Mesenchymal stem cell (in vitro differentiated cells and primary cell): ENCODE data around the gene NOTUM.

Experiments used
- DNase-seq: peaks from one replicate; pipeline ENCODE4 v3.0.0-alpha.2; 2013
- H2AFZ ChIP-seq: one replicate; pipeline ENCODE4 v1.6.1; 2013; ENCODE audit warnings: low read depth, mild to moderate bottlenecking, control low read depth, inconsistent platforms, low read length, moderate library complexity
- H2AK5ac ChIP-seq: 2 replicates; pipeline ENCODE4 v1.6.1; 2013; ENCODE audit warnings: low read length, moderate library complexity, mild to moderate bottlenecking, inconsistent platforms; ENCODE audit not compliant: severe bottlenecking
- H2BK120ac ChIP-seq: one replicate; pipeline ENCODE4 v1.6.1; 2013; ENCODE audit warnings: low read depth, mild to moderate bottlenecking, inconsistent platforms, low read length, moderate library complexity
- H2BK12ac ChIP-seq, 2 experiments: one replicate each; pipeline ENCODE4 v1.6.1; 2013; ENCODE audit warnings: inconsistent platforms in 2 of 2, low read length in 2 of 2, mild to moderate bottlenecking in 2 of 2, moderate library complexity in 2 of 2, control low read depth in 1 of 2
- H2BK15ac ChIP-seq: one replicate; pipeline ENCODE4 v1.6.1; 2013; ENCODE audit warnings: mild to moderate bottlenecking, low read depth, inconsistent platforms; ENCODE audit not compliant: poor library complexity, severe bottlenecking
- H2BK5ac ChIP-seq: 2 replicates; pipeline ENCODE4 v1.6.1; 2013; ENCODE audit warnings: low read depth, mild to moderate bottlenecking, low read length, control low read depth, inconsistent platforms; ENCODE audit not compliant: poor library complexity, severe bottlenecking
- H3K14ac ChIP-seq, 2 experiments: one replicate each; pipeline ENCODE4 v1.6.1; 2013; ENCODE audit warnings: inconsistent platforms in 2 of 2, low read length in 2 of 2, control low read depth in 1 of 2, mild to moderate bottlenecking in 1 of 2, moderate library complexity in 1 of 2
- H3K18ac ChIP-seq, 2 experiments: one replicate each; pipeline ENCODE4 v1.6.1; 2013; ENCODE audit warnings: inconsistent platforms in 2 of 2, low read length in 2 of 2, control low read depth in 1 of 2, low read depth in 1 of 2, mild to moderate bottlenecking in 1 of 2
- H3K23ac ChIP-seq, 2 experiments: one replicate each; pipeline ENCODE4 v1.6.1; 2013; ENCODE audit warnings: inconsistent platforms in 2 of 2, low read length in 2 of 2, mild to moderate bottlenecking in 2 of 2, moderate library complexity in 2 of 2, control low read depth in 1 of 2
- H3K27ac ChIP-seq: 2 replicates; pipeline ENCODE4 v1.5.1; 2013; ENCODE audit warnings: mild to moderate bottlenecking, moderate library complexity, low read length, control low read depth, inconsistent platforms; ENCODE audit not compliant: poor library complexity, severe bottlenecking
- H3K27me3 ChIP-seq, 2 experiments: 2 replicates each; pipeline versions ENCODE4 v1.6.1 to v1.7.0; 2013; ENCODE audit warnings: low read length in 2 of 2, mild to moderate bottlenecking in 2 of 2, moderate library complexity in 2 of 2, control low read depth in 1 of 2, inconsistent platforms in 1 of 2; ENCODE audit not compliant: control insufficient read depth in 1 of 2, insufficient read depth in 1 of 2
- H3K36me3 ChIP-seq, 2 experiments: 2 replicates each; pipeline versions ENCODE4 v1.6.1 to v1.7.0; 2013; ENCODE audit warnings: low read length in 2 of 2, control low read depth in 1 of 2, inconsistent platforms in 1 of 2, low read depth in 1 of 2, mild to moderate bottlenecking in 1 of 2; ENCODE audit not compliant: insufficient read depth in 2 of 2, control insufficient read depth in 1 of 2
- H3K4ac ChIP-seq, 2 experiments: one replicate each; pipeline ENCODE4 v1.6.1; 2013; ENCODE audit warnings: inconsistent platforms in 2 of 2, low read length in 2 of 2, mild to moderate bottlenecking in 2 of 2, moderate library complexity in 2 of 2, control low read depth in 1 of 2, low read depth in 1 of 2
- H3K4me1 ChIP-seq: 2 replicates; pipeline ENCODE4 v1.6.1; 2013; ENCODE audit warnings: low read depth, low read length, control low read depth; ENCODE audit not compliant: control insufficient read depth, insufficient read depth
- H3K4me2 ChIP-seq: 2 replicates; pipeline ENCODE4 v1.6.1; 2013; ENCODE audit warnings: low read length, mild to moderate bottlenecking, inconsistent platforms; ENCODE audit not compliant: poor library complexity, severe bottlenecking
- H3K4me3 ChIP-seq, 2 experiments: 2 replicates each; pipeline versions ENCODE4 v1.5.1 to v1.7.0; 2013; ENCODE audit warnings: low read length in 2 of 2, mild to moderate bottlenecking in 2 of 2, control low read depth in 1 of 2, low read depth in 1 of 2; ENCODE audit not compliant: insufficient read depth in 1 of 2
- H3K79me1 ChIP-seq: replicated peaks from 2 replicates; pipeline ENCODE4 v1.6.1; 2013; ENCODE audit warnings: mild to moderate bottlenecking, control low read depth, low read length, inconsistent platforms; ENCODE audit not compliant: poor library complexity, severe bottlenecking
- H3K9ac ChIP-seq: 2 replicates; pipeline ENCODE4 v1.7.0; 2013; ENCODE audit warnings: mild to moderate bottlenecking, low read length, moderate library complexity
- H3K9me3 ChIP-seq: 2 replicates; pipeline ENCODE4 v1.7.0; 2013; ENCODE audit warnings: mild to moderate bottlenecking, low read length; ENCODE audit not compliant: control insufficient read depth
- H4K8ac ChIP-seq: one replicate; pipeline ENCODE4 v1.6.1; 2013; ENCODE audit warnings: inconsistent platforms, mild to moderate bottlenecking, low read length, moderate library complexity
- H4K91ac ChIP-seq: one replicate; pipeline ENCODE4 v1.6.1; 2013; ENCODE audit warnings: mild to moderate bottlenecking, low read length, inconsistent platforms
- WGBS: methylation state at CpG from one replicate; pipeline ENCODE4 v1.1.7; 2013; ENCODE audit warnings: mixed read lengths; 5-methylcytosine and 5-hydroxymethylcytosine counted together

The NOTUM gene

GRCh38 chr17:81998691-81999438 is 37.9 kb upstream of the NOTUM start:
- Histone ChIP-seq H3K9ac (no peak overlapping the region), H4K8ac (no peak overlapping the region), H3K18ac (no peak overlapping the region), H3K4me1 (peaks cover 42% of the 10 kb centered on the region), H3K27ac (no peak overlapping the region), H2BK15ac (no peak overlapping the region), H2AFZ (no peak overlapping the region), H3K9me3 (no peaks in the 10 kb centered on the region), H3K79me1 (peaks cover 29% of the 10 kb centered on the region), H3K23ac (no peak overlapping the region), H2BK12ac (no peak overlapping the region), H2BK5ac (no peak overlapping the region), H3K27me3 (no peaks in the 10 kb centered on the region), H3K4me2 (no peak overlapping the region), H2AK5ac (no peak overlapping the region), H3K14ac (no peak overlapping the region), H3K36me3 (peaks cover 12 to 55% of the 10 kb centered on the region in 2 experiments), H3K4me3 (no peak overlapping the region), H3K4ac (no peak overlapping the region), H2BK120ac (no peak overlapping the region), H4K91ac (no peak overlapping the region)
- DNase-seq = no peak
- 97% methylated on average over 14 of the region's 14 CpGs for WGBS

- H2BK5ac ChIP-seq = no peak overlapping the region
- H3K79me1 ChIP-seq = peaks cover 34% of the 10 kb centered on the region
- 93% methylated on average over 4 of the region's 7 CpGs for WGBS
- H4K91ac ChIP-seq = no peak overlapping the region
- no peak overlapping the region for H3K14ac ChIP-seq
- H3K4me2 ChIP-seq = no peak overlapping the region
- no peak overlapping the region for H3K23ac ChIP-seq
- H2AFZ ChIP-seq = no peak overlapping the region
- no peak overlapping the region for H2BK15ac ChIP-seq
- H3K27ac ChIP-seq = no peak overlapping the region
- no peak overlapping the region for H2BK120ac ChIP-seq
- H3K36me3 ChIP-seq = peaks cover 16 to 61% of the 10 kb centered on the region in 2 experiments
- H2BK12ac ChIP-seq = no peak overlapping the region
- H3K27me3 ChIP-seq = no peaks in the 10 kb centered on the region
- H3K4me1 ChIP-seq = peaks cover 40% of the 10 kb centered on the region
- no peak overlapping the region for H4K8ac ChIP-seq
- no peaks in the 10 kb centered on the region for H3K9me3 ChIP-seq
- H3K9ac ChIP-seq = no peak overlapping the region
- no peak overlapping the region for H2AK5ac ChIP-seq
- H3K18ac ChIP-seq = no peak overlapping the region
- DNase-seq = no peak
- H3K4me3 ChIP-seq = no peak overlapping the region
- no peak overlapping the region for H3K4ac ChIP-seq
These were observed 37.2 kb upstream of the NOTUM start for GRCh38 chr17:81998212-81998611.

GRCh38 chr17:81996757-81997441 is 35.9 kb upstream of the NOTUM start:
- H3K27me3 ChIP-seq = no peaks in the 10 kb centered on the region
- H3K23ac ChIP-seq = no peak overlapping the region
- no peak overlapping the region for H3K18ac ChIP-seq
- H2BK12ac ChIP-seq = no peak overlapping the region
- no peak overlapping the region for H3K4ac ChIP-seq
- no peak overlapping the region for H3K9ac ChIP-seq
- H3K79me1 ChIP-seq = peaks cover 40% of the 10 kb centered on the region
- no peak overlapping the region for H3K4me3 ChIP-seq
- no peak overlapping the region for H3K14ac ChIP-seq
- H4K8ac ChIP-seq = no peak overlapping the region
- H3K27ac ChIP-seq = no peak overlapping the region
- WGBS = 97% methylated on average over 25 of the region's 30 CpGs
- H2BK15ac ChIP-seq = no peak overlapping the region
- no peak overlapping the region for H4K91ac ChIP-seq
- H2AK5ac ChIP-seq = no peak overlapping the region
- no peak overlapping the region for H2BK120ac ChIP-seq
- H3K4me2 ChIP-seq = no peak overlapping the region
- H2BK5ac ChIP-seq = no peak overlapping the region
- no peaks in the 10 kb centered on the region for H3K9me3 ChIP-seq
- no peak overlapping the region for H2AFZ ChIP-seq
- peaks cover 41% of the 10 kb centered on the region for H3K4me1 ChIP-seq
- no peak for DNase-seq
- peaks cover 16 to 67% of the 10 kb centered on the region in 2 experiments for H3K36me3 ChIP-seq

DNA sequence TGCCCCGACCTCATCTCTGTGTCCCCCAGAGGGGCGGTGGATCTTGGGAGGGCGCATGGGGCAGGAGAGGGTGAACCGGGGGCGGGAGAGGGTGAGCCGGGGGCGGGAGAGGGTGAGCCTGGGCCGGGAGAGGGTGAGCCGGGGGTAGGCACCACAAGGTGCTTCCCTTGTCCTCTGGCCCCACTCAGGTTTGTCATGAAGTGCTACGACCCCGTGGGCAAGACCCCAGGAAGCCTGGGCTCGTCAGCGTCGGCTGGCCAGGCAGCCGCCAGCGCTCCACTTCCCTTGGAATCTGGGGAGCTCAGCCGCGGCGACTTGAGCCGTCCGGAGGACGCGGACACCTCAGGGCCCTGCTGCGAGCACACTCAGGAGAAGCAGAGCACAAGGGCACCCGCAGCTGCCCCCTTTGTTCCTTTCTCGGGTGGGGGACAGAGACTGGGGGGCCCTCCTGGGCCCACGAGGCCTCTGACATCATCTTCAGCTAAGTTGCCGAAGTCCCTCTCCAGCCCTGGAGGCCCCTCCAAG is 35.3 kb upstream of the NOTUM start:
- no peaks in the 10 kb centered on the region for H3K9me3 ChIP-seq
- WGBS = 98% methylated on average over 28 of the region's 28 CpGs

More for the DNA sequence above, 35.3 kb upstream of the NOTUM start:
- no peak overlapping the region for H2AFZ ChIP-seq
- no peak overlapping the region for H2AK5ac ChIP-seq
- no peak overlapping the region for H3K23ac ChIP-seq
- no peaks in the 10 kb centered on the region for H3K27me3 ChIP-seq
- H3K4me3 ChIP-seq = no peak overlapping the region
- H4K91ac ChIP-seq = no peak overlapping the region
- no peak overlapping the region for H2BK120ac ChIP-seq
- H3K27ac ChIP-seq = no peak overlapping the region
- H3K4ac ChIP-seq = no peak overlapping the region
- H3K4me2 ChIP-seq = no peak overlapping the region
- H3K14ac ChIP-seq = no peak overlapping the region
- peaks cover 37% of the 10 kb centered on the region for H3K79me1 ChIP-seq
- no peak overlapping the region for H2BK15ac ChIP-seq
- no peak overlapping the region for H3K9ac ChIP-seq
- no peak overlapping the region for H2BK5ac ChIP-seq
- peaks cover 41% of the 10 kb centered on the region for H3K4me1 ChIP-seq
- no peak overlapping the region for H4K8ac ChIP-seq
- no peak overlapping the region for H2BK12ac ChIP-seq
- no peak for DNase-seq
- no peak overlapping the region for H3K18ac ChIP-seq
- peaks cover 16 to 69% of the 10 kb centered on the region in 2 experiments for H3K36me3 ChIP-seq
